Measurements from ENCODE around the gene PARP1.

GRCh38 chr1:226428348-226428747, 20.5 kb upstream of the PARP1 start:
- TF ChIP-seq CTCF (IDR thresholded peaks at IDR 0.05), result no peak
- no peak for TF ChIP-seq ZBTB21 (CRISPR knock-in tag; IDR thresholded peaks at IDR 0.05; ENCODE audit: borderline replicate concordance)
- no peak for TF ChIP-seq SP1 (CRISPR knock-in tag; conservative IDR thresholded peaks at IDR 0.05)
- TF ChIP-seq E2F5 (CRISPR knock-in tag; IDR thresholded peaks at IDR 0.05), result no peak
- TF ChIP-seq ATF2 (CRISPR knock-in tag; IDR thresholded peaks at IDR 0.05; ENCODE audit: borderline replicate concordance, low read depth), result no peak
- TF ChIP-seq ATF3 (CRISPR knock-in tag; conservative IDR thresholded peaks at IDR 0.05), result no peak
- no peak for TF ChIP-seq USF2 (CRISPR knock-in tag; IDR thresholded peaks at IDR 0.05)
- TF ChIP-seq ETV6 (CRISPR knock-in tag; IDR thresholded peaks at IDR 0.05), result no peak

Measured in WTC11 (cell line).